SK-N-SH treated with all-trans-retinoic acid at 6 μM for 48 hours (cell line): ENCODE measurements around the gene PDCD4.

Experiments
- GLIS3 ChIP-seq: fragments of 250-450 bp; sonication (Bioruptor Pico); IDR thresholded peaks from 2 replicates; pipeline ENCODE4 v1.5.0; 2020; ENCODE audit warnings: mild to moderate bottlenecking, moderate library complexity
- PPARA ChIP-seq: fragments of 250-450 bp; sonication (Bioruptor Pico); IDR thresholded peaks from 2 replicates; pipeline ENCODE4 v1.5.0; 2020; ENCODE audit warnings: mild to moderate bottlenecking, borderline replicate concordance
- RARB ChIP-seq: fragments of 250-450 bp; sonication (Bioruptor Pico); IDR thresholded peaks from 2 replicates; pipeline ENCODE4 v1.8.0; 2021; ENCODE audit warnings: mild to moderate bottlenecking, moderate library complexity
- TF ChIP-seq, protein P1 (sequence below): fragments of 250-450 bp; sonication (Bioruptor Pico); IDR thresholded peaks from 2 replicates; pipeline ENCODE4 v1.8.0; 2020; ENCODE audit warnings: mild to moderate bottlenecking, moderate library complexity, borderline replicate concordance

DNA sequence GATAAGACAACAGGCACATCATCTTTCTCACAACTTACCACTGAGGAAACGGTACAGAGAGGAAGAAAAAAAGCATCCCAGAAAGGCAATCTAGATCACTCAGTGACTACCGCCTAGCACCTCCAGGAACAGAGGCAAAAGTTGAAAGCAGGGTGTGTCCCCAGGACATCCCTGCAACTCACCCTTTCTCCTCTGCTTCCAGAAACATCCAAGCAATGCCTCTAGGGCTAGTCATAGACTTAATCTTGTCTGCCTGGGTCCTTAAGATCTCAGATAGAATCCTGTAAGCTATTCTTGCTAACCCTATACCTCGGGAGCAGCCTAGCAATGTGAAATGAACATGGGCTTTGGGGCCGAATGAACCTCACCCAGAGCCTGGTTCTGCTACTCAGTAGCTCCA, 18.8 kb upstream of the PDCD4 start:
- TF ChIP-seq, protein P1, sequence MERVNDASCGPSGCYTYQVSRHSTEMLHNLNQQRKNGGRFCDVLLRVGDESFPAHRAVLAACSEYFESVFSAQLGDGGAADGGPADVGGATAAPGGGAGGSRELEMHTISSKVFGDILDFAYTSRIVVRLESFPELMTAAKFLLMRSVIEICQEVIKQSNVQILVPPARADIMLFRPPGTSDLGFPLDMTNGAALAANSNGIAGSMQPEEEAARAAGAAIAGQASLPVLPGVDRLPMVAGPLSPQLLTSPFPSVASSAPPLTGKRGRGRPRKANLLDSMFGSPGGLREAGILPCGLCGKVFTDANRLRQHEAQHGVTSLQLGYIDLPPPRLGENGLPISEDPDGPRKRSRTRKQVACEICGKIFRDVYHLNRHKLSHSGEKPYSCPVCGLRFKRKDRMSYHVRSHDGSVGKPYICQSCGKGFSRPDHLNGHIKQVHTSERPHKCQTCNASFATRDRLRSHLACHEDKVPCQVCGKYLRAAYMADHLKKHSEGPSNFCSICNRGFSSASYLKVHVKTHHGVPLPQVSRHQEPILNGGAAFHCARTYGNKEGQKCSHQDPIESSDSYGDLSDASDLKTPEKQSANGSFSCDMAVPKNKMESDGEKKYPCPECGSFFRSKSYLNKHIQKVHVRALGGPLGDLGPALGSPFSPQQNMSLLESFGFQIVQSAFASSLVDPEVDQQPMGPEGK (CRISPR knock-in tag) = no peak
- no peak for TF ChIP-seq PPARA (CRISPR knock-in tag)
- TF ChIP-seq GLIS3 (CRISPR knock-in tag) = no peak
- TF ChIP-seq RARB (CRISPR knock-in tag) = no peak
